D721Med (cell line): Measurements from ENCODE around the gene EIF1.

Experiments used
- DNase-seq: peaks from one replicate; pipeline ENCODE4 v3.0.0; 2011; ENCODE audit warnings: low spot score; ENCODE audit not compliant: insufficient read length
- FAIRE-seq: peaks from 2 replicates; lab custom pipeline; 2011; peaks lifted over from hg19 to GRCh38; lab: Jason Lieb, UNC
- TF ChIP-seq, protein P1 (sequence below): IDR thresholded peaks from 2 replicates; pipeline ENCODE4 v1.5.1; 2012; ENCODE audit warnings: mild to moderate bottlenecking, control low read depth; ENCODE audit not compliant: insufficient read depth; ENCODE audit errors: missing control alignments

EIF1 gene

GRCh38 chr17:41731836-41732235 lies 43.2 kb downstream of the EIF1 start:
- DNase-seq (no peak), FAIRE-seq (no peak)
- TF ChIP-seq, protein P1, sequence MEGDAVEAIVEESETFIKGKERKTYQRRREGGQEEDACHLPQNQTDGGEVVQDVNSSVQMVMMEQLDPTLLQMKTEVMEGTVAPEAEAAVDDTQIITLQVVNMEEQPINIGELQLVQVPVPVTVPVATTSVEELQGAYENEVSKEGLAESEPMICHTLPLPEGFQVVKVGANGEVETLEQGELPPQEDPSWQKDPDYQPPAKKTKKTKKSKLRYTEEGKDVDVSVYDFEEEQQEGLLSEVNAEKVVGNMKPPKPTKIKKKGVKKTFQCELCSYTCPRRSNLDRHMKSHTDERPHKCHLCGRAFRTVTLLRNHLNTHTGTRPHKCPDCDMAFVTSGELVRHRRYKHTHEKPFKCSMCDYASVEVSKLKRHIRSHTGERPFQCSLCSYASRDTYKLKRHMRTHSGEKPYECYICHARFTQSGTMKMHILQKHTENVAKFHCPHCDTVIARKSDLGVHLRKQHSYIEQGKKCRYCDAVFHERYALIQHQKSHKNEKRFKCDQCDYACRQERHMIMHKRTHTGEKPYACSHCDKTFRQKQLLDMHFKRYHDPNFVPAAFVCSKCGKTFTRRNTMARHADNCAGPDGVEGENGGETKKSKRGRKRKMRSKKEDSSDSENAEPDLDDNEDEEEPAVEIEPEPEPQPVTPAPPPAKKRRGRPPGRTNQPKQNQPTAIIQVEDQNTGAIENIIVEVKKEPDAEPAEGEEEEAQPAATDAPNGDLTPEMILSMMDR = no peak

GRCh38 chr17:41733348-41734138 lies 44.9 kb downstream of the EIF1 start:
- TF ChIP-seq, protein P1 = no peak
- no peak for FAIRE-seq
- DNase-seq = no peak

DNA sequence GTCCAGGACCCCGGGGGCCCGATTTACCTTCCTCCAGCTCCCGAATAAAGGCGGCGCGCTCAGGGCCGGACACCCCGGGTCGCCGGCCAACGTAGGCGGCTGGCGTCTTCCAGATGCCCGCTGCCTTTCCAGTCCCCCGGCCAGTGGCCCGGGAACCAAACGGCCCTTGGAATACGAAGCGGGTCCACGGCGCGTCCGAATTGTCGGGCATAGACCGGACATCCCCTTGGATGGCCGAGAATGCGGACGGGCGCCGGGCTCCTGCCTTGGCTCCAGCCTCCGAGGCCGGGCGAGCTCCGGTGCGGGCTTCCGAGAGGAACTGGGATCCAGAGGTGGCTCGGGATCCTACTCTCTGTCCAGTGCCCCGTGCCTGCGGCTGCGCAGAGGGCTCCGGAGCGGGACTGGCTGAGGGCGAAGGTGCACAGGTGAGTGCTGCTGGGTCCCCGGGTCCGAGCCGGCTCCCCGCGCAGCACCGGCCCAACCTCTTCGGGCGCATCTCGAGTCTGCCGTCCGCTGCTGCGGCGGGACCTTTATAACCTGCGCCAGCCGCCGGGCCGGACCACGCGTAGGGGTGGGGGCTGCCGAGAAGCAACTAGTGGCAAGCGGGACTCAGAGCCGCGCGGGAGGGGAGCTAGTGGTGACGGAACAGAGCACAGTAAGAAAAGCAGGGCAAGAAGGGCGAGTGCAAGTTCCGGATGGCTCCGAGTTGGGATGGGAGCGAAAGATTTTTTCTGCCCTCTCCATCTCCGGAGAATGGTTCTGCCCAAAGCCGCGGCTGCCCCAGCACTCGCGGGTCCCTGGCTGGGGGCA lies 45.7 kb downstream of the EIF1 start, which contains the start of gene HAP1:
Gene HAP1, minus strand, starts transcription at position 505 of the 810 bp plus-strand sequence. Its CDS starts 9 bp downstream, at position 496.
- no peak for DNase-seq
- TF ChIP-seq, protein P1 = no peak
- FAIRE-seq = no peak

- TF ChIP-seq, protein P1 = no peak
- DNase-seq (no peak), FAIRE-seq (no peak)
Measured at GRCh38 chr17:41734949-41735313, 46.2 kb downstream of the EIF1 start.

- TF ChIP-seq, protein P1 = no peak
- DNase-seq (no peak), FAIRE-seq (no peak)
Measured at GRCh38 chr17:41735744-41736143, 47.1 kb downstream of the EIF1 start.

GRCh38 chr17:41736983-41737679 lies 48.4 kb downstream of the EIF1 start:
- TF ChIP-seq, protein P1 = no peak
- DNase-seq (no peak), FAIRE-seq (no peak)
